ENCODE measurements around the gene CCSER2.

DNA sequence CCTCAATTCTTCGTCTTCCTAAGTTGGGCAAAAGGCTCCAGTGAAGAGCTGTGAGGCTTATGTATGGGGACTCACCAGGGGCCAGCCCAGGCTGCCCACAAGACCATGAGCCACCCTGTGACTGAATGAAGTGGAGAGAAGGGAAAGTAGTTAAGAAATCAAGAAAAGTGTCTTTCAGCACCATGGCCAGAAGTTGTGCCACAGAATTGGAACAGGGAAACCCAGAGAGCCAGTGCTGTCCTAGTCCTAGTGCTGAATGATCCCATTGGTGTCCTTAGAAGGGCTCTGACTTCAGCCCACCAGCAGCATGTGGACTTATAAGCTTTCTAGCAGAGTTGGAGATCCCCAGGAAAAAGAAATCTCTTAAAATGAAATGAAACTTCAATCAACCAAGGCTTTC, 37.0 kb upstream of the CCSER2 start:
- TF ChIP-seq, protein P1, sequence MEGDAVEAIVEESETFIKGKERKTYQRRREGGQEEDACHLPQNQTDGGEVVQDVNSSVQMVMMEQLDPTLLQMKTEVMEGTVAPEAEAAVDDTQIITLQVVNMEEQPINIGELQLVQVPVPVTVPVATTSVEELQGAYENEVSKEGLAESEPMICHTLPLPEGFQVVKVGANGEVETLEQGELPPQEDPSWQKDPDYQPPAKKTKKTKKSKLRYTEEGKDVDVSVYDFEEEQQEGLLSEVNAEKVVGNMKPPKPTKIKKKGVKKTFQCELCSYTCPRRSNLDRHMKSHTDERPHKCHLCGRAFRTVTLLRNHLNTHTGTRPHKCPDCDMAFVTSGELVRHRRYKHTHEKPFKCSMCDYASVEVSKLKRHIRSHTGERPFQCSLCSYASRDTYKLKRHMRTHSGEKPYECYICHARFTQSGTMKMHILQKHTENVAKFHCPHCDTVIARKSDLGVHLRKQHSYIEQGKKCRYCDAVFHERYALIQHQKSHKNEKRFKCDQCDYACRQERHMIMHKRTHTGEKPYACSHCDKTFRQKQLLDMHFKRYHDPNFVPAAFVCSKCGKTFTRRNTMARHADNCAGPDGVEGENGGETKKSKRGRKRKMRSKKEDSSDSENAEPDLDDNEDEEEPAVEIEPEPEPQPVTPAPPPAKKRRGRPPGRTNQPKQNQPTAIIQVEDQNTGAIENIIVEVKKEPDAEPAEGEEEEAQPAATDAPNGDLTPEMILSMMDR (IDR thresholded peaks at IDR 0.05): no peak
- TF ChIP-seq POLR2A (IDR thresholded peaks at IDR 0.05): no peak
